SK-N-SH treated with all-trans-retinoic acid at 6 μM for 48 hours (cell line): ENCODE data around the gene ADAMTS9.

Experiments used
- ISL1 ChIP-seq: fragments of 250-450 bp; sonication (Bioruptor Pico); IDR thresholded peaks from 2 replicates; pipeline ENCODE4 v2.1.2; 2022; ENCODE audit warnings: mild to moderate bottlenecking, moderate library complexity
- POU6F1 ChIP-seq: fragments of 250-450 bp; sonication (Bioruptor Pico); IDR thresholded peaks from 2 replicates; pipeline ENCODE4 v1.8.0; 2021; ENCODE audit warnings: low read depth, mild to moderate bottlenecking, moderate library complexity, borderline replicate concordance
- TCF4 ChIP-seq: fragments of 250-450 bp; sonication (Bioruptor Pico); IDR thresholded peaks from 2 replicates; pipeline ENCODE4 v1.8.0; 2021; ENCODE audit warnings: mild to moderate bottlenecking, moderate library complexity, borderline replicate concordance
- ZFP3 ChIP-seq: fragments of 250-450 bp; sonication (Bioruptor Pico); IDR thresholded peaks from 2 replicates; pipeline ENCODE4 v1.5.0; 2020; ENCODE audit warnings: mild to moderate bottlenecking, moderate library complexity
- ZFP30 ChIP-seq: fragments of 450-650 bp; formaldehyde crosslinking; IDR thresholded peaks from 2 replicates; pipeline ENCODE4 v1.5.0; 2022; ENCODE audit warnings: mild to moderate bottlenecking, moderate library complexity
- ZNF565 ChIP-seq: fragments of 450-650 bp; formaldehyde crosslinking; conservative IDR thresholded peaks from 2 replicates; pipeline ENCODE4 v1.5.0; 2020; ENCODE audit warnings: low read depth, mild to moderate bottlenecking, moderate library complexity
- ZNF70 ChIP-seq: fragments of 450-650 bp; formaldehyde crosslinking; IDR thresholded peaks from 2 replicates; pipeline ENCODE4 v1.5.0; 2020; ENCODE audit warnings: mild to moderate bottlenecking, moderate library complexity

DNA sequence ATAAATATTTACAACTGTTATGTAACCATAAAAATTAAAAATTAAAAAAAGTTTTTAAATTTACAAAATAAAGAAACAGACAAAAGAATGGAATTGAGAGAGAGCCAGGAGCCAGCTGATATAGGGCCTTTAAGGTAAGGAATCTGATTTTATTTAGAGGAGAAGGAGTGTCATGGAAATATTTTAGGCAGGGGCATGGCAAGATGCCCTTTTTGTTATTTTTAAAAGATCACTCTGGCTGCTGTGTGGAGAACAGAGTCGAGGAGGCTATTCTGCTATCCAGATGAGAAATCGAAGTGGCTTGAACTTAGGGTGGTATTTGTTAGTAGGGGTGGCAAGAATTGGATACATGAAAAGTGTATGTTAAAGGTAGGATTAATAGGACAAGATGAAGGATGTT lies 9.1 kb upstream of the ADAMTS9 start:
- TF ChIP-seq ISL1 (CRISPR knock-in tag) (no peak), ZFP3 (CRISPR knock-in tag) (no peak), POU6F1 (CRISPR knock-in tag) (no peak), ZFP30 (CRISPR knock-in tag) (no peak), ZNF565 (CRISPR knock-in tag) (no peak), TCF4 (CRISPR knock-in tag) (no peak), ZNF70 (CRISPR knock-in tag) (no peak)
